ENCODE results near the gene TREH.
A peak's percentile ranks its signal among the peaks of the same experiment; 100 is the strongest.
"Not testable (repeated sequence)": the region's sequence is repeated elsewhere in the genome, so short reads cannot be mapped to it uniquely, and the experiment has no call there.

The TREH gene

DNA sequence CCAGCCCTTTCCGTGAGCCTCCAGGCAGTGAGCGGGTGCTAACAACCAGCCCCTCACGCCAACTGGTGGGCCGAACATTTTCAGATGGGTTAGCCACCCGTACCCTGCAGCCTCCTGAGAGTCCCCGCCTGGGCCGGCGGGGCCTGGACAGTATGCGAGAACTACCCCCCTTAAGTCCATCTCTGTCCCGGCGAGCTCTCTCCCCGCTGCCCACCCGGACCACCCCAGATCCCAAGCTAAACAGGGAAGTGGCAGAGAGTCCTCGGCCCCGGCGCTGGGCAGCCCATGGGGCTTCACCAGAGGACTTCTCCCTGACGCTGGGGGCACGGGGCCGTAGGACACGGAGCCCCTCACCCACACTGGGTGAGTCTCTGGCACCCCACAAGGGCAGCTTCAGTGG lies 51.4 kb downstream of the TREH start:
- no peak for DNase-seq

DNA sequence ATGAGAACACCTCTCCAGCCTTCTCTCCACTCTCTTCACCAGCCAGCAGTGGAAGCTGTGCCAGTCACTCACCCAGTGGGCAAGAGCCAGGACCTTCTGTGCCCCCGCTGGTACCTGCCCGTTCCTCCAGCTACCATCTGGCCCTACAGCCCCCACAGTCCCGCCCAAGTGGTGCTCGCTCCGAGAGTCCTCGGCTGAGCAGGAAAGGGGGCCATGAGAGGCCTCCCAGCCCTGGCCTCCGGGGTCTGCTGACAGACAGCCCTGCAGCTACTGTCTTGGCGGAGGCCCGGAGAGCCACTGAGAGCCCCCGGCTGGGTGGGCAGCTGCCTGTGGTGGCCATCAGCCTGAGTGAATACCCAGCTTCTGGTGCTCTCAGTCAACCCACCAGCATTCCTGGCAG lies 51.9 kb downstream of the TREH start:
- no peak for DNase-seq

DNA sequence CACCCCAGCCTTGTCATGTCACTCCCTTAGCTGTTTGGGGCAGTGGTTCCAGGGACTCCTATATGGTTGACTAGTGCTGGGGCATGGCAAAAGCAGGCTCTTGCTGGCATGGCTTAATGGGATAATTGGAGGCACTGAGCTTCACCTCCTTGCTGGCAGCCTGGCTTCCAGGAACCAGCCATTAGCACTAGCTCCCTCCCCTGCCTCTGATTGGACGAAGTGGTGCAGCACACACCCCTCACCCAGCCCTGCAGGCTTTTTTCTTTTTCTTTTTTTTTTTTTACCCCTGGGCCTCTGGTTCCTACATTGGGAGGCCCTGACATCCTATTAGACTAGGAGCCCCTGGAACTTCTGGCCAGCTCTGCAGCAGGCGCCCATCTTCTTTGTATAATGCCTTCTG lies 53.5 kb downstream of the TREH start:
- no peak for DNase-seq

DNA sequence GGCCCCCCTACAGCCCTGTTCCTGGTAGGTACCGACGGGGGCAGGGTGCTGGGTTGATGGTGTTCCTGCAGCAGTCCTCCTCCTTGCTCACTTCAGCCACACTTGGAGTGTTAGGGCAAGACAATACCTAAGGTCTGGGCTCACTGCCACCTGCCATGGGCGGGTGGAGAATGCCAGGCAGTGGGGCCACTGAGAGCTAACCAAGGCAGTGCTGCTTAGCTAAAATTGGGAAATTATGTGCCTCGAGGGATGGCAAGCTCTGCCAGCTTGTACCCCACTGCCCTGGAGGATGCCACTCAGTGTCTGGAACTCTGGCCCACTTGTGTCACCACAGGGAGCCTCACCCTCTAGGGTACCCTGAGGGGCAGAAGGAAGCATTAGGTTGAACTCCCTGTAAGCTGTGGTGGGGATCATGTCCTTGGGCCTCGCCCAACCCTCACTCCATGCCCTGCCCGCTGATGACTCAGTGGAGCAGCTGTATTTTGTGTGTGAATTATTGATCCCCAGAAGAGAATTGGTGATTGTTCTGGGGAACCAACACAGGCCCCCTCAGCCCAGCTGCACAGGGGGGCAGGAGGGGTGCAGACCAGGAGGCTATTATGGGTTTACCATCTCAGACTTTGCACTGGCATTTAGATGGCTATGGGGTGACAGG lies 54.3 kb downstream of the TREH start:
- DNase-seq = no peak

DNA sequence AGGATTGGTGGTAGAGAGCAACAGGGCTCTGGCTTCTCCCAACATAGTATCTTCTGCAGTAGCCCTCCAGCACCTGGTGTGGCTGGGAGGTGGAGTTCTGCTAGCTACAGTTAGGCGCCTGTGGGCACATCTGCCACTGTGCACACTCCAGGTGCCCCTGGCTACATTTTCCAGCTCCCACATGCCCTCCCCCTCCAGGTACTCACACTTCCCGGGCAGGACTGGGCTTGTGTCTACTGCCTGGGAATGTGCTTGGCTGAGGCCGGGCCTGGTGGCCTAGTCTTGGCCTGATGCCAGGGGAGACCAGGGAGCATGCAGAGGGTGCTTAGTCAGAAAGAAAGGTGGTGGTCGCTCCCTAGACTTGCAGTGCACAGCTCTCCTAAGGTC lies 56.2 kb downstream of the TREH start:
- no peak for DNase-seq

DNA sequence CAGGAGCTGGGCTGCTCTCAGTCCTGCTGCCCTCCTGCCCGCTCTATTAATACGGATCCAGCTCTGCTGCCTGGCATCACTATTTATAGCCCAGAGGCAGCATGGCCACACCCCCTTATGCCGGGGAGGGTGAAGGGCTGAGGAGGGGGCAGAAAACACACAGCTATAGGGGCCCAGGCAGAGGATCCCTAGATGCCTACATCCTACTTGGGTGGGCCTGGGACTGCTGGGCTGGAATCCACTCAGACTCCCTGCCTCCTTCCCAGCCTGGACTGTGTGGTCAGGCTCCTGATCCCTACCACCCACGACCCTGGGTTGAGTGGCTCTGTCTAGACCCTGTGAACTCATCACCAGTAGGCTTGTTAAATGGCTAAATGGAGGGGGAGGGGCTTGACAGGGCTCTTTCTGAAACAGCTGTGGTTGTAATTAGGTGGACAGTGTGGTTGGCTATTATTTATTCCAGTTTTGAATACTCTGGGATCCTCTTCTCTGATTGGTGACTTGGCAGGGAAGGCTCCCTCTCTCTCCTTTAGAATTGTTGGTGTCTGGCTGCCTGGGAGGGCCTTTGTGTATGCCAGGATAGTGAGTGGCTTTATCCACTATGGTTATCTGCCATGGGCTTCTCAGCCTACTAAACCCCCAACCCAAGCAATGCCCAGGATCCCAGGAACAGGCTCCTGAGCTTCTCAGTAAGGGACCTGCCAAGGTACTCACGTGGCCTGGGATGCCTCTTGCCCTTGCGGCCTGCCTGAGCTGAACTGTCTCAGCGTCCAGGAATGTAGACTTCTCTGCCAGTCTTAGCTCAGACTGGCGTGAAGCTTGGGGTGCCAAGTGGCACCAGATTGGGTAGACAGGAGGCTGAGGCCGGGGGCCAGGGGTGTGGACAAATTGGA lies 56.8 kb downstream of the TREH start:
- DNase-seq = no peak

DNA sequence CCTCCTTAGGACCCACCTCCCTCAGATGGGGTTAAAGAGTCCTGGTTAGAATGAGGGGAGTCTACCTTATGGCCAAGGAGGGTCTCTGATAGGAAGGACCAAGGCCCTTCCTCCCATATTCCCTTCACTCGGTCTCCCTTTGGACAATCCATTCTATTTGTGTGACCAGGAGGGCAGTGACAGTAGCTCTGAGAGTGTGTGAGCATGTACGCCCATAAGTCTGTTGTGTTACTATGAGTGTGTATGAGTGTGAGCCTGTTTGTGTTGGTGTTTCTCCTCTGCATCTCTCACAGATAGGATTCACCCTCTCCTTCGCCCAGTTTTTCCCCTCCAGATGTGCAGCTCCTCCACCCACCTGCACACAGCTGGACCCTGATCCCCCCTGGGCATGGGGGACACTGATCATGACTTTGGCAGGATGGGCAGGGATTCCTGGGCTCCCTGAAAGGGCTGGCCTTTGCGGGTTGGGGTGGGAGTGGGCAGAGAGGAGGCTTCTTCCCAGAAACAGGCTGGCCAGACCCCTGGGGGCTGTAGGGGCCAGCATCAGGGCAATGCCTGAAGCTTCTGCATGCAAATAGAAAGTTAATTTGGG lies 57.6 kb downstream of the TREH start:
- DNase-seq = no peak

DNA sequence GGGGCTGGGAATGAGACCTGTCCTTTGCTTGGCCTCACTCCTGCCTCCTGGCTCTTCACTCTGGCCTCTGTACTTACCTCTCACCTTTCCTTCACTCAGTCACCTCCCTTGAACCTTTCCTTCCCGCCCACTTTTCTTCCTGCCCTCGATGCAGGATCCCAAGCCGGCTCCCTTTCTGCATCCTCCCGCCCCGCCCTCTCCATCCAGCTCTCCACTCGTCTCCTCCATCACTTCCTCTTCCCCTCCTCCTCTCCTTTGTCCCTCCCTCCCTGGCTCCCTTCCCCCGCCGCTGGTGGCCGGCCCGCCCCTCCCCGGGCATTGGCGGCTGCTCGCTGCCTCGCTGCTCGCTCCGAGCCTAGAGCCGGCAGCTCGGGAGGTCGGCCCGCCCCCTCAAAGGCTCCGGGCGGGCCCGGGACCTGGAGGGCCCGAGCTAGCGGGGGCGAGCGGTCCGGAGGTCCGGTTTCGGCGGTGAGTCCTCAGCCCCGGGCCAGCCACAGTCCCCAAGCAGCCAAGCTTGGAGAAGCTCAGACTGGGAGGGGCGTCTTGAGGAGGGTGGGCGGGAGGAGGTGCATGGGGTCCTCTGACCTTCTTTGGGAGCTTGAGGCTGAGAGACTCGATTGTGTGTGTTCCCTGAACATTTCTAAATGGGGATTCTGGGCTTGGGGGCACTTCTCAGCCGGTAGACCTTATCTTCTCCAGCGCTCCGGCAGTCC lies 58.2 kb downstream of the TREH start:
- peak; percentile 68 for DNase-seq

DNA sequence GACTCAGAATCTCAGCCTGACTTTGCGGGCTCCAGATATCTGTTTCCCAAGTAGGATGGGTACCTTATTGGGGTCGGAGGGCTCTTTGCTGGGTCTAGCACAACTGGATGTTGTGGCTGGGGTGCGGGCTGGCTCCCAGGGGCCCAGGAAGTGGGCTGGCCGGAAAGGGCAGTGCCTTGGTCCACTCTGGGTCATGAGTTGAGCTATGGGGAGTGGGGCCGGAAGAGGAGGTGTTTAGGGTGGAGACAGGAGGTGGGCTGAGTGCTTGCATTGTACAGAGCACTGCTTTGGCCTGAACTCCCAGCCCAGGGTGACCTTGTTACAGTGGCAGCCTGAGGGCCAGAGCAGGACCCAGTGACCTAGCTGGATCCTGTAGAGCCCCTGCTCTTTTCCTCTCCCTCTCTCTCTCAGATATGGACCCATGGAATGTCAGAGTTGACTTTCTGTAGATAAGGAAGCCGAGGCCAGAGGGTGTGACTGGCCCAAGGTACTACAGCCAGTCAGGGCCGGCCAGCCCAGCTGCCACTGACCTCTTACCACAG lies 58.9 kb downstream of the TREH start:
- no peak for DNase-seq

DNA sequence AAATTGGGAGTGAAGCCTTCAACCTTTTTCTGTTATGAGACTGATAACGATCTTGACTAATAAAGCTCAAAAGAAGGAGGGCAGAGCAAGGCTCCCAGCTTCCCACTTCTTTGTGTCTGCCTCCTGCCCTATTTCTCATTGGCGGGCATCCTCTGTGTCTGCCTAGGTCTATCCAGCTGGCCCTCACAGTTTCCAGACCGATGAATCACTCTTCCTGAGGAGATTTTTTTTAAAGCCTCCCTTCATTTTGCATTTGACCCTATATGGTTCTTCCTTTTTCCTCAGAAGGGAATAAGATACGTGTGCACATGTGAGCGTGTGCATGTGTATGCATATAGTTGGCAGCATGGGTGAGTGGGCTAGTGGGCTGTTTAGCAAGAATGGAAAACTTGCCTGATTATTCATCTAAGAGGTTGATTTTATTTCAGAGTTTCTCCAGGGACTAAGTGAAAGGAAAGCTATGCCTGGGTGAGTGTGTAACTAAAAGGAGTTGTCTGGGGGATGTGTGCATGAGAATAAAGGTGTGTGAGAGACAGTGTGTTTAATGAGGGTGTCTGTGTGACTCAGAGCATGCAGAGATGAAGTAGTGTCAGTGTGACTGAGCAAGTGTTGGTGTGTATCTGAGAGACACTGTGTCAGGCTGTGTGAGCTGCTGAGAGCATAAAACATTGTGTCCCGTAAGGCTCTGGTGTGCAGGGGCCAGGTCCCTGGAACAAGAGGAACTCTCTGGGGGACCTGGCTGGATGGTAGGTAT lies 59.8 kb downstream of the TREH start:
- no peak for DNase-seq

DNA sequence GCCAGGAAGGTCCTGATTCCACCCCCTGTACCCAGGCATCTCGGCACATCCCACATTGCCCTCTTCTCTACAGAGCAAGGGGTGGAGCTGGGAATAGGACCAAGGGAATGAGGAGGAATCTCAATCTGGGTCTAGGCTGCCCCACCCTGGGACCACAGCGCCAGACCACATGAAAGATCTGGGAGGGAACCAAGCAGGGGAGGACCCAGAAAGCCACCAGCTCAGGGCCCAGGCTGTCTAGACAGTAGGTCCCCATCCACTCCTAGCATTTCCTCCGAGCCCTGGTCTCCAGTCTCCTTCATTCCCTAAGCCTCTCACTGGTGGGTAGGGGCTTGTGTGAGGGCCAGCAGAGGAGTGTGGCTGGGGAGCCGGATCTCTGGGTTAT lies 60.5 kb downstream of the TREH start:
- peak; percentile 34 for DNase-seq

DNA sequence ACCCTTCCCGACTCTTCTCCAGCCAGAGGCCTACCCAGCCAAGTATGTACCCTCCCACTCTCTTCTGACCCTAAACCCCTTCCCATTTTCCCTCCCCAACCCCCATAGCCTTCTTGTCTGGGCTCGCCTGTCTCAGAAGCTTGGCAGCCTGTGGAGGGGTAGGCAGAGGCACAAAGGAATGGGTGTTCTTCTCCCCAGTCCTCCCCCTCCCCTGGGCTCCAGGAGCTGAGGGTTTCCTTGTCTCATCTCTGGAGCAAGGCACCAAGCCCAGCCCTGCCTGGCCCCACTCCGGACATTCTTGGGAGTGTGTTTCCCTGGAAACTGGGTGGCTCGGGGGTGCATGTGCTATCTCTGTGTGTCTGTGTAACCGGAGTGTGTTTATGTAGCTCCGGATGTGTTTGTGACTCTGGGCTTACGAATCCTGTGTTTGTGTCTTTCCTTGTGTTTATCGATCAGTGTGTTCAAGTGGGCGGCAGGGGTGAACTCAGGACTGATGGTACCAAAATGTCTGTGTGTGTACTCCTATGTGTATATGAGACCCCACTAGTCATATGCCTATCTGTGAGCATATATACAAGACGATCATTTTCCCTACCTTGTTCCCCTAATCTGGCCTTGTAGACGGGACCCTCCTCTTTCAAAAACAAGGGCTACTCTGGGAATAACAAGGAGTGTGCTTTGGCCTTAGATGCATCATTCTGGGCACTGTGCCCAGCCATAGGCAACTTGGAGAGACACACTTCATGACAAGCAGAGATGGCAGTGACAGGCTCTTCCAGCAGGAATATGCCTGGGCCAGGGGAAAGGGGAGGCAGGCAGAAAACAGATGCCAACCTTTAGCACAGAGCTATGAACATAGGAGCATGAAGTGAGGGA lies 61.1 kb downstream of the TREH start:
- peak; percentile 46 for DNase-seq

DNA sequence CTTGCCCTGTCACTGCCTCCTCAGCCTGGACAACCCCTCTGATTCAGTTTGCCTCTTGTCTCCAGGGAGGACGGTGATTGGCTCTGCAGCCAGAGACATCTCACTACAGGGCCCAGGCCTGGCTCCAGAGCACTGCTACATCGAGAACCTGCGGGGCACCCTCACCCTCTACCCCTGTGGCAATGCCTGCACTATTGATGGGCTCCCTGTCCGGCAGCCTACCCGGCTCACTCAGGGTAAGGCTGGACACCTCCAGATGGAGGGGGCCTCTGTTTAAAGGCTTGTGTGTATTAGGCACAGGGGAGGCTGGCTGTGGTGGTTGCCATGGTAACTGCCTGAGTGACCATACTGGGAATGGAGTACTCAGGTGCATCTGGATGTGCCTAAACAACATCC lies 63.5 kb downstream of the TREH start:
- DNase-seq = peak; percentile 56

DNA sequence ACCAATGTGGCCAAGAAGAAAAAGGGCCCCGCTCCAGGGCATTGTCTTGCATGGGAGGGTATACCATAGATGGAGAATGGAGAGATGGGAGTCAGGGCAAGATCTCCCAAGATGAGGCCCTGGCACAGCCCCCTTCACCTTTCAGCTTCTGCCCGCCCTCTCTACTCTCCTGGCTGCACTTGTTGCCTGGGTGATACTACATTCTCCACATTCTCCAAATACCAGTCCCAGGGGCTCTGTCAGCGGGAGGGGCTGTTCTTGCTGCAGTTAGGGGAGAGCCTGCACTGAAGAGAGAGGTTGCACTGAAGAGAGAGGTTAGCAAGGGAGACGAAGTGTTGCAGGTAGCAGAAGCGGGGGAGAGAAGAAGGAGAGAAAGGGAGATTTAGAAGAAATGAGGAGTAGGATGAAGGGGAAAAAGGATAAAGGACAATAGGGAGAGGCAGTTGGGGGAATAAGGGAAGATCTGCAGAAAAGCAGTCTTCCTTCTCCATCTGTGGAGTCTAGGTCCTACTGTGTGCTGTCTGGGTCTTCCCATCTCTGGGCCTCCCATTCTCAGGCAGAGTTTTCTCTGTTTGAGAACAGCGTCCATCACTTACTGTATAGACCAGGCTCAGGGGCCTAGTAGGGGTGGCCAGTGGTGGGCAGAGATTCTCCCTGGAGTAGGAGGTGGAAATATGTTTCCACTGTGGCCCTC lies 64.0 kb downstream of the TREH start:
- peak; percentile 31 for DNase-seq

DNA sequence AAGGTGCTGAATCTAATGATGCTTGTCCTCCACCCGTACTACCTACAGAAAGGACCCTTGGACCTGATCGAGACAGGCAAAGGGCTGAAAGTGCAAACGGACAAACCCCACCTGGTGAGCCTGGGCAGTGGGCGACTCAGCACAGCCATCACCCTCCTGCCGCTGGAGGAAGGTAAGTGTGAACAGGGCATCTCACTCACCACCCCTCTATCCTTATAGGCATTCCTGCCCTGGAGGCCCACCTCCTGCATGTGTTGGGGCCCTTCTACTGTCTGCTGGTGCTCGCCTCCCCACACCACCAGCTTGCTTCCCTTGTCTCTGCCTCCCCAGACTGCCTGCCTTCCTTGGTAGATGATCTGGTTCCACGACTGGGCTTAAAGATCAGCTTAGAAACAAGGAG lies 64.9 kb downstream of the TREH start:
- DNase-seq = peak; percentile 47

DNA sequence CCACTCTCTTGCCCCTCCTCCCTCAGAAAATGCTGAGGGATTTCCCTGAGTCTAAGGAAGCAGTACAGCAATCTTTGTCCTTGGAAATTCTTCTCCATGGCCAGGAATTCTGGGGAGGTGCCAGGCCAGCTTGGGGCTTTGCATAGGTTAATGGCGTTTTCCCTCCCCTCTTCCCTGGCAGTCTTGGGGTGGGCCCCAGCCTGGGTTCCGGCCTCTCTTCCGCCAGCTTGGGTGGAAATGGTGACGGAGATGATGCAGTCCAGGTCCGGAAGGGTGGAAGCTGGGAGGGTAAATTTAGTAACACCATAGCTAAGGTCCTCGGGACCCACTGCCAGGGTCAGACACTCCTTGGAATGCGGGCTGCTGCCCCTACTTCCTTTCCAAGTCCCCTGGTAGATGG lies 67.1 kb downstream of the TREH start:
- peak; percentile 50 for DNase-seq

DNA sequence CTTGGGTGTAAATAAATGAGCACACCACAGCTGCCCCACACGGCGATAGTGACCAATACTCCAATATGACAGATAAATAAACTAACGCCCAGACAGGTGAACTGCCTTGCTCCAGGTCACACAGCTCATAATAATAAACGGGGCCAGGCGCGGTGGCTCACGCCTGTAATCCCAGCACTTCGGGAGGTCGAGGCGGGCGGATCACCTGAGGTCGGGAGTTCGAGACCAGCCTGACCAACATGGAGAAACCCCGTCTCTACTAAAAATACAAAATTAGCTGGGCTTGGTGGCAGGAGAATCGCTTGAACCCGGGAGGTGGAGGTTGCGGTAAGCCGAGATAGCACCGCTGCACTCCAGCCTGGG lies 68.0 kb downstream of the TREH start:
- DNase-seq = not testable (repeated sequence)

DNA sequence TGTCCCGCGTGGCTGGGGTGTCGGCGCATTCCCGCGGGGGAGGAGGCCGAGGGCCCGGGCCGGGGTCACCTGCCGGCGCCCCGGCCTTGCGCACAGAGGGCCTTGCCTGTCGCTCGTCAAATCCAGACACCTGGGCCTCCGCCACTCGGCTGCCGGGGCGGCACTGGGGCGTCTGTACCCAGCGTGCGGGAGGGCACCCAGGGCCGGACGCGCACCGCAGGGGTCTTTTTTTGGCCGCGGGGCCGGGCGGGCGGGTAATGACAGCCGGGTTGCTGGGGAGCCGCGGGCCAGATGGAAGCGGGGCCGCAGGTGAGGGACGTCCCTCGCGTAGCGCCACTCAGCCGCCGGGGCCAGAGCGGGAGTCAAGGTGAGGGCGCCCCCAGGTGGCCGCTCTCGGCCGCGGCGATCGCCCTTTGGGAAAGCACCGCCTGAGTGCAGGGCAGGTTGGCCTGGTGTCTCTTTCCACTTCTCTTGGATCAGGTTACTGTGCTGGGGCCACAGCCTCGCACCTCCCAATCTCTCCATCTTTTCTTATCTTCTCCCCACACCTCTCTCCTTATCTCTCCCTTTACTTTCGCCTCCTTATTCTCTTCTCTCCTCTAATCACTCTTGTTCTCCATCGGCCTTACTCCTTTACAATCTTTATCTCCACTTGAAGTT lies 68.5 kb downstream of the TREH start:
- peak; percentile 95 for DNase-seq

DNA sequence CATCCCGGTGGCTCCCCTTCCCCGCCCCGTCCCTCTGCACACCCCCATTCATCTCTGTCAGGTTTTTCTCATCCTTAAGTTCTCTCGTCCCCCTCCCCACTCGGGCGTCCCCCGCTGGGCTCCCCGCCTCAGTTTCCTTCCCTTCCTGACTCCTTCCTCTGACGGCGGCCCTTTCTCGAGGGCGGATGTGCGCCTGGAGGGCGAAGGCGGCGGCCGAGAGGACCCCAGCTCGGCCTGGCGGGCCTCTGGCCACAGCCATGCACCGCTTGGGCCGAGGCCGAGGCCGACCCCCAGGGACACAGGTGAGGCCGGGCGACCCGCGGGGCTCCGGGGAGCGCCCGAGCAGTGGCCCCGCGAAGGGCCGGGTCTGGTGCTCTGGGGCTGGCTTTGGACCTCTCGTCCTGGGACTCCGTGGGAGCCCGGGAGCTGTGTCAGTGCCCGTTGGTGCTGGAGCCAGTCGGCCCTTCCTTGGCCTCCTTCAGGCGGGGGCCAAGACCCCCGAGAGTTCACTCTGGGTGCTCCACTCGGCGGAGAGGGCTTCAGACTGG lies 69.2 kb downstream of the TREH start:
- DNase-seq = peak; percentile 64
